Heart right ventricle (tissue), 16 donors: ENCODE data around the gene WNT3. TPM values are rescaled to one million over a fixed set of nuclear protein-coding genes. Genes with fewer than 3 reads are reported as not detected.

ENCODE experiments used
- ATAC-seq, 8 donors: fragments of 200-7000 bp; cut with Tn5 transposase; one replicate each; pipeline ENCODE4 v1.9.1; 2020; ENCODE audit warnings: mild to moderate bottlenecking in 8 of 8, moderate library complexity in 8 of 8, moderate number of reproducible peaks in 1 of 8
- DNase-seq, 2 donors: peaks; one replicate each; pipeline ENCODE4 v3.0.0-alpha.2; 2020
- H3K27ac ChIP-seq, 10 donors: fragments of 200-600 bp; sonication (generic) in 2 of 10; one replicate each; pipeline versions ENCODE4 v1.5.0 to v1.8.0; 2020 to 2022; ENCODE audit warnings: mild to moderate bottlenecking in 3 of 10
- H3K27me3 ChIP-seq, 7 donors: fragments of 200-600 bp; one replicate each; pipeline ENCODE4 v1.8.0; 2021 to 2022; ENCODE audit warnings: mild to moderate bottlenecking in 2 of 7
- H3K36me3 ChIP-seq, 9 donors: fragments of 200-600 bp; sonication (generic) in 1 of 9; one replicate each; pipeline versions ENCODE4 v1.5.0 to v1.8.0; 2020 to 2022; ENCODE audit warnings: mild to moderate bottlenecking in 2 of 9
- H3K4me1 ChIP-seq, 9 donors: fragments of 200-600 bp; sonication (generic) in 1 of 9; one replicate each; pipeline versions ENCODE4 v1.5.0 to v1.8.0; 2020 to 2022; ENCODE audit warnings: mild to moderate bottlenecking in 4 of 9
- H3K4me3 ChIP-seq, 10 donors: fragments of 200-600 bp; sonication (generic) in 2 of 10; one replicate each; pipeline versions ENCODE4 v1.5.0 to v1.8.0; 2020 to 2022; ENCODE audit warnings: mild to moderate bottlenecking in 7 of 10, moderate library complexity in 2 of 10
- H3K9me3 ChIP-seq, 11 donors: fragments of 200-600 bp in 10 of 11; sonication (generic) in 2 of 11; one replicate each; pipeline versions ENCODE4 v1.5.0 to v1.8.0; 2013 to 2022; ENCODE audit warnings: mild to moderate bottlenecking in 2 of 11, control low read depth in 1 of 11, moderate library complexity in 1 of 11
- WGBS, 2 donors: extraction: QIAGEN DNeasy Blood & Tissue Kit; methylation state at CpG; one replicate each; pipeline ENCODE4 v1.1.7; 2013; ENCODE audit warnings: inconsistent platforms in 1 of 2; 5-methylcytosine and 5-hydroxymethylcytosine counted together
- intact Hi-C, 10 donors: fragments of 100-400 bp; cut with DNase I; formaldehyde crosslinking; loops; one replicate each; pipeline versions ENCODE4 v1.11.1 to v1.14.2; 2022
- polyA plus RNA-seq, 2 donors: library from polyadenylated mRNA; stranded (reverse); fragments of 200-250 nt; gene quantifications; one replicate each; pipeline ENCODE4 v1.2.3, GENCODE V29; 2013
- total RNA-seq, 10 donors: library from RNA; stranded (reverse); fragmentation: NEBNext Ultra II Directional in 3 of 10; extraction: Animal tissue kit (Norgen Biotek cat#: 25700) in 3 of 10; gene quantifications; one replicate each; pipeline versions ENCODE4 v1.2.1 to v1.2.4, GENCODE V29; 2021 to 2023
- TF ChIP-seq, protein P1 (sequence below), 9 donors: fragments of 200-600 bp; sonication (generic) in 2 of 9; IDR thresholded peaks; one replicate each; pipeline versions ENCODE4 v1.5.0 to v1.8.0; 2021 to 2022; ENCODE audit warnings: antibody characterized with exemption in 9 of 9, mild to moderate bottlenecking in 5 of 9, moderate library complexity in 1 of 9
- donor health status: Arrhythmogenic right ventricular cardiomyopathy.
- donor health status: ischemic (EF 13 %, LVEDD 7.1; RV severe dilation, severe dysfunction).
- donor health status: healthy with polysubstance abuse.
- donor health status: DM: no; HTN: yes; CAD: no.
- donor health status: DM: no; HTN: no; CAD: no.
- donor health status: ischemic (EF 25% LVEDD 6.9; RV normal size, moderate dysfunction).
- donor health status: ischemic (EF 25% LVEDD 5.7; RV mildly dilated, moderate dysfunction).
- donor health status: healthy.
- donor health status: DM: yes; HTN: yes; CAD: no.
- donor health status: Ischemic cardiomyopathy.
- donor health status: ischemic (EF 35%, LVEDD 5.7; RV mildly dilated, moderate dysfunction).
- donor health status: nonischemic (EF 11% LVEDD 7.7; RV severe dilation, severe dysfunction).
- donor health status: DM: yes; HTN: yes; CAD: no.
- donor health status: PGD.
- donor health status: ischemic (EF 29% LVEDD 5.4; RV normal size, mild dysfunction).
- donor health status: nonischemic (EF 23%, LVEDD 6.1; RV moderate dilation, normal function).

Gene WNT3
- total and polyA plus RNA-seq, 12 donors = 0.66 to 3.7 (median 1.2) TPM

- Histone ChIP-seq H3K36me3 (no peaks in the 10 kb centered on the region), H3K27me3 (peaks cover 0 to 40% (median 0%) of the 10 kb centered on the region in 7 donors), H3K4me1 (peaks cover 11 to 48% (median 32%) of the 10 kb centered on the region in 9 donors), H3K27ac (no peak overlapping the region), H3K9me3 (no peaks in the 10 kb centered on the region), H3K4me3 (no peak overlapping the region)
- no peak for DNase-seq
- intact Hi-C loops = no loop called here
- ATAC-seq = no peak
- 96% methylated on average over 15 of the region's 15 CpGs for WGBS, 2 donors
- TF ChIP-seq, protein P1, sequence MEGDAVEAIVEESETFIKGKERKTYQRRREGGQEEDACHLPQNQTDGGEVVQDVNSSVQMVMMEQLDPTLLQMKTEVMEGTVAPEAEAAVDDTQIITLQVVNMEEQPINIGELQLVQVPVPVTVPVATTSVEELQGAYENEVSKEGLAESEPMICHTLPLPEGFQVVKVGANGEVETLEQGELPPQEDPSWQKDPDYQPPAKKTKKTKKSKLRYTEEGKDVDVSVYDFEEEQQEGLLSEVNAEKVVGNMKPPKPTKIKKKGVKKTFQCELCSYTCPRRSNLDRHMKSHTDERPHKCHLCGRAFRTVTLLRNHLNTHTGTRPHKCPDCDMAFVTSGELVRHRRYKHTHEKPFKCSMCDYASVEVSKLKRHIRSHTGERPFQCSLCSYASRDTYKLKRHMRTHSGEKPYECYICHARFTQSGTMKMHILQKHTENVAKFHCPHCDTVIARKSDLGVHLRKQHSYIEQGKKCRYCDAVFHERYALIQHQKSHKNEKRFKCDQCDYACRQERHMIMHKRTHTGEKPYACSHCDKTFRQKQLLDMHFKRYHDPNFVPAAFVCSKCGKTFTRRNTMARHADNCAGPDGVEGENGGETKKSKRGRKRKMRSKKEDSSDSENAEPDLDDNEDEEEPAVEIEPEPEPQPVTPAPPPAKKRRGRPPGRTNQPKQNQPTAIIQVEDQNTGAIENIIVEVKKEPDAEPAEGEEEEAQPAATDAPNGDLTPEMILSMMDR (IDR thresholded peaks at IDR 0.05) = no peak
These were observed 50.0 kb downstream of the WNT3 start for GRCh38 chr17:46768540-46768870.

DNA sequence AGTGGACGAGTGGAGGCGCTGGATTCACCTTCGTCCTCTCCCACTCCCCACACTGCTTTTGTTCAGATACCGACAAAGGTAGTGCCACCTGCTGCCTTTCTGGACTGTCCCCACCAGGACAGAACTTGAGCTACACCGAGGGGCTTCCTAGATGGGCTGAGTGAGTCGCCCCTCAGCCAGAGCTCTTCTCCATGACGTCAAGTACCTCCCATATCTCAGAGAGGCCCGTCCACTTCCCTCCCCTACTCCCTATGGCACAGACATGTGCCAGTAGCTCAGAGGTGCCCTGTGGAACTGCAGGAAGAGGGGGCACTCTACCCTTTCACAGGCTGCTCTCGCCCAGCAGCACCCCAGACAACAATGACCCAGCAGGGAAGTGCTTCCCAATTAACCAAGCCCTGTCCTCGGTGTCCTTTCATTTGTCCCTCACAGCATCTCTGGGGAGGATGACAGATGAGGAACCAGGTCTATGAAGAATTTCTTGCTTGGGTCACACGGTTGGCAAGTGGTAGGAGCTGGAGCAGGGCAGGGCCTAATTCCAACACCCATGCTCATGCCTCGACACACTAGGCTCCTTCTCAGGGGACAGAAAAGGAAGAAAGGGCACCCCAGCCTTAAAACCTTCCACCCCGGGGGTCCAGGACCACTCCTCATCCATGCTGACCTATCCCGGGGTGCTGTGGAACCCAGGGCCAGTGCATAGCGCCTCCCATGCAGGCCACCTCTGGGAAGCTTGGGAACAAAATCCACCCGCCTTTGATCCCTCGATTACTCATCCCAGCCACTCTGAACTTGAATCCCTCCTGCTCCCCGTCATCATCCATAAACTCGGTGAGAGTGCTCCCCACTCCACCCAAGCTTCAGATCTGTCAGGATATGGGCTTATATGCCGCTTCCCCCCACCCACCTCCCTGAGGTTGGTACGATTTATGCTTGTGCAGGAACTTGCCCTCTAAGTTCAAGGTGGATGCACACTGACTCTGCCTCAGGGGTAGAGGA, 51.7 kb downstream of the WNT3 start:
- Histone ChIP-seq H3K4me1 (peaks cover 11 to 41% (median 22%) of the 10 kb centered on the region in 9 donors), H3K27me3 (peaks cover 0 to 23% (median 0%) of the 10 kb centered on the region in 7 donors), H3K36me3 (no peaks in the 10 kb centered on the region), H3K27ac (no peak overlapping the region), H3K4me3 (no peak overlapping the region), H3K9me3 (no peaks in the 10 kb centered on the region)
- ATAC-seq (no peak), DNase-seq (no peak)
- 94% methylated on average over 21 of the region's 21 CpGs for WGBS, 2 donors
- intact Hi-C loops = no loop called here
- TF ChIP-seq, protein P1 (IDR thresholded peaks at IDR 0.05) = no peak

GRCh38 chr17:46765453-46765852, 53.0 kb downstream of the WNT3 start:
- no peak for DNase-seq
- H3K4me1 ChIP-seq = peaks cover 6 to 34% (median 22%) of the 10 kb centered on the region in 9 donors
- ATAC-seq = peak in 5 of 8 donors; percentile 16 to 31 (median 20)
- no peaks in the 10 kb centered on the region for H3K36me3 ChIP-seq
- intact Hi-C loops = no loop called here
- WGBS, 2 donors = 79% methylated on average over 12 of the region's 12 CpGs
- H3K9me3 ChIP-seq = no peaks in the 10 kb centered on the region
- H3K27me3 ChIP-seq = peaks cover 0 to 16% (median 0%) of the 10 kb centered on the region in 7 donors
- TF ChIP-seq, protein P1 (IDR thresholded peaks at IDR 0.05) = no peak
- peak overlapping the region; percentile 27 to 68 (median 46) for H3K27ac ChIP-seq
- no peak overlapping the region for H3K4me3 ChIP-seq

- TF ChIP-seq, protein P1 (IDR thresholded peaks at IDR 0.05) = no peak
- WGBS, 2 donors = 21 to 30% methylated on average over 13 of the region's 13 CpGs
- no peak overlapping the region for H3K4me3 ChIP-seq
- peaks cover 0 to 3% (median 0%) of the 10 kb centered on the region in 9 donors for H3K36me3 ChIP-seq
- DNase-seq = peak; percentile 70 to 76
- H3K27me3 ChIP-seq = peaks cover 0 to 10% (median 0%) of the 10 kb centered on the region in 7 donors
- intact Hi-C loops = no loop called here
- H3K4me1 ChIP-seq = peaks cover 6 to 28% (median 22%) of the 10 kb centered on the region in 9 donors
- peak; percentile 82 to 96 (median 92) for ATAC-seq
- H3K9me3 ChIP-seq = no peaks in the 10 kb centered on the region
- H3K27ac ChIP-seq = peak overlapping the region; percentile 27 to 68 (median 46)
These were observed 53.6 kb downstream of the WNT3 start for GRCh38 chr17:46764709-46765401.
